ENCODE results near the gene PCP4. TPM values are rescaled to one million over a fixed set of nuclear protein-coding genes. Genes with fewer than 3 reads are reported as not detected.

Gene PCP4
- total RNA-seq, 1 donor from 2014 or later, result not detected

GRCh38 chr21:39969691-39970364 is 102.6 kb downstream of the PCP4 start:
- H3K36me3 Mint-ChIP-seq (ENCODE audit: low read depth), result no peaks in the 10 kb centered on the region

DNA sequence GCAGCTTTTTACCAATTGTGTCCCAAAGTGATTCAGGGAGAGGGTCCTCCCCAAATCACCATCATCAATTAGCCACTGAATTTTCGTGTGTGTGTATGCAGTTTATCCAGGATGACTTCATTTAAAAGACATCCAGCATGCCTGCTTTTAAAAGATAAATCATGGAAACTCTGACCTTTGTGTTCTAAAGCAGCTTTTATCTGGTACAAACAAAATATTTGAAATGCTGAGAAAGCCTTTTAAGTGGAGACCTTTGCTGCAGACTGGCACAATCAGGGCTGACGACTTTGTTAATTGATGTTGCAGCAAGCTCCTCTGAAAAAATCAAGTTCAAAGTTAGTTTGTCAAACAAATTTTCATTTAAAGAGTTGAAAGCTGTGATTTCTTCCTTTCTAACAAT is 104.7 kb downstream of the PCP4 start:
- Mint-ChIP-seq H3K27me3 (ENCODE audit: low read depth) (no peaks in the 10 kb centered on the region), H3K36me3 (ENCODE audit: low read depth) (no peaks in the 10 kb centered on the region), H3K9me3 (ENCODE audit: low read depth) (peaks cover 24% of the 10 kb centered on the region), H3K4me1 (ENCODE audit: low read depth) (no peaks in the 10 kb centered on the region), H3K27ac (ENCODE audit: unreplicated experiment) (no peak overlapping the region), H3K4me3 (ENCODE audit: unreplicated experiment) (no peak overlapping the region)
- TF ChIP-seq, protein P1, sequence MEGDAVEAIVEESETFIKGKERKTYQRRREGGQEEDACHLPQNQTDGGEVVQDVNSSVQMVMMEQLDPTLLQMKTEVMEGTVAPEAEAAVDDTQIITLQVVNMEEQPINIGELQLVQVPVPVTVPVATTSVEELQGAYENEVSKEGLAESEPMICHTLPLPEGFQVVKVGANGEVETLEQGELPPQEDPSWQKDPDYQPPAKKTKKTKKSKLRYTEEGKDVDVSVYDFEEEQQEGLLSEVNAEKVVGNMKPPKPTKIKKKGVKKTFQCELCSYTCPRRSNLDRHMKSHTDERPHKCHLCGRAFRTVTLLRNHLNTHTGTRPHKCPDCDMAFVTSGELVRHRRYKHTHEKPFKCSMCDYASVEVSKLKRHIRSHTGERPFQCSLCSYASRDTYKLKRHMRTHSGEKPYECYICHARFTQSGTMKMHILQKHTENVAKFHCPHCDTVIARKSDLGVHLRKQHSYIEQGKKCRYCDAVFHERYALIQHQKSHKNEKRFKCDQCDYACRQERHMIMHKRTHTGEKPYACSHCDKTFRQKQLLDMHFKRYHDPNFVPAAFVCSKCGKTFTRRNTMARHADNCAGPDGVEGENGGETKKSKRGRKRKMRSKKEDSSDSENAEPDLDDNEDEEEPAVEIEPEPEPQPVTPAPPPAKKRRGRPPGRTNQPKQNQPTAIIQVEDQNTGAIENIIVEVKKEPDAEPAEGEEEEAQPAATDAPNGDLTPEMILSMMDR (IDR thresholded peaks at IDR 0.05), result no peak
- no peak for DNase-seq (ENCODE audit: low spot score)

More at GRCh38 chr21:39969691-39970364, 102.6 kb downstream of the PCP4 start:
- Mint-ChIP-seq H3K4me1 (ENCODE audit: low read depth) (no peaks in the 10 kb centered on the region), H3K27ac (ENCODE audit: unreplicated experiment) (no peak overlapping the region), H3K4me3 (ENCODE audit: unreplicated experiment) (no peak overlapping the region), H3K27me3 (ENCODE audit: low read depth) (no peaks in the 10 kb centered on the region), H3K9me3 (ENCODE audit: low read depth) (peaks cover 21% of the 10 kb centered on the region)
- TF ChIP-seq, protein P1 (IDR thresholded peaks at IDR 0.05), result no peak
- no peak for DNase-seq (ENCODE audit: low spot score)

GRCh38 chr21:39972471-39972870 is 105.2 kb downstream of the PCP4 start:
- H3K4me3 Mint-ChIP-seq (ENCODE audit: unreplicated experiment), result no peak overlapping the region
- H3K27ac Mint-ChIP-seq (ENCODE audit: unreplicated experiment), result no peak overlapping the region

DNA sequence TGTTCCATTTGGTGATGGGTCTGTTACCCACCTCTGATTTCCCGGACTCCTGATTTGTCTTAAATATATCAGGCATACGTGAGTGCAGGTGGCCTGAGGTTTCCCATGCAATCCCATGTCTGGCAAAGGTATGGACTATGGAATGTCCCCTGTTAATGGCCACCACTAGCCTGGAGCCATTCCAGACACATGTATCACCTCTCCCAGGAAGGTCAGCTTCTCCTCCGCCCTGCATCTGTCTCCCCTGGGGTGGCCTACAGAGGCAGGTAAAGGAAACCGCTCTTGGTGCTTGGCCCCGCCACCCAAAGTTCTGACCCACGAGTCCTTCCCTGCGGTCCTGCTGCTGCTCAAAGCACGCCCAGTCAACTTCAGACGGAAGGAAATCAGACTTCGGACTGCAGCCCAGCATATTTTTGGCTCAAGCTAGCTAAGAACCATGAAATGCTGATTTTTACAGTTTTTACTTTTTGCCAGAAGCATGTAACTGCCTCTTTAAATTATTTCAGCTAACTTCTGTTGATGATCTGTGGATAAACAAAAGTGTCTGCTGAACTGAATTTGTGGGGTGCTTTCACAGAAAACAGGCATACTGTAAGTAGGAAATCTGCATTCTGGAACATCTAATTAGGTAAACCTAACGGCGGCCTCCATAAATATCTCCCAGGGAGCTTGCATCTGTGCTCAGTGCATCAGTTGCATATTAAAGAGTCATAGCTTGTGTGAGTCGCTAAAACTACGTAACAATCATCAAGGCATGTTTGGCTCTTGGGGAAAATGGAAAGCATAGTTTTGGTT is 105.9 kb downstream of the PCP4 start:
- TF ChIP-seq, protein P1 (IDR thresholded peaks at IDR 0.05), result no peak
- Mint-ChIP-seq H3K27me3 (ENCODE audit: low read depth) (no peaks in the 10 kb centered on the region), H3K27ac (ENCODE audit: unreplicated experiment) (no peak overlapping the region), H3K4me3 (ENCODE audit: unreplicated experiment) (no peak overlapping the region), H3K9me3 (ENCODE audit: low read depth) (peaks cover 19% of the 10 kb centered on the region), H3K36me3 (ENCODE audit: low read depth) (no peaks in the 10 kb centered on the region), H3K4me1 (ENCODE audit: low read depth) (no peaks in the 10 kb centered on the region)
- DNase-seq (ENCODE audit: low spot score), result no peak

More at GRCh38 chr21:39972471-39972870, 105.2 kb downstream of the PCP4 start:
- H3K36me3 Mint-ChIP-seq (ENCODE audit: low read depth), result no peaks in the 10 kb centered on the region
- no peaks in the 10 kb centered on the region for H3K4me1 Mint-ChIP-seq (ENCODE audit: low read depth)
- TF ChIP-seq, protein P1 (IDR thresholded peaks at IDR 0.05), result no peak
- no peaks in the 10 kb centered on the region for H3K27me3 Mint-ChIP-seq (ENCODE audit: low read depth)
- no peak for DNase-seq (ENCODE audit: low spot score)
- peaks cover 20% of the 10 kb centered on the region for H3K9me3 Mint-ChIP-seq (ENCODE audit: low read depth)

- H3K36me3 Mint-ChIP-seq (ENCODE audit: low read depth), result no peaks in the 10 kb centered on the region
Observed at GRCh38 chr21:39976800-39977199, 109.6 kb downstream of the PCP4 start.

More at GRCh38 chr21:39976800-39977199, 109.6 kb downstream of the PCP4 start:
- Mint-ChIP-seq H3K27ac (ENCODE audit: unreplicated experiment) (no peak overlapping the region), H3K9me3 (ENCODE audit: low read depth) (peaks cover 16% of the 10 kb centered on the region), H3K27me3 (ENCODE audit: low read depth) (no peaks in the 10 kb centered on the region), H3K4me3 (ENCODE audit: unreplicated experiment) (no peak overlapping the region), H3K4me1 (ENCODE audit: low read depth) (no peaks in the 10 kb centered on the region)
- no peak for DNase-seq (ENCODE audit: low spot score)
- TF ChIP-seq, protein P1 (IDR thresholded peaks at IDR 0.05), result no peak

All from chondrocyte (in vitro differentiated cells).